GM18517 (cell line): ENCODE measurements around the gene XKR7.
"Not testable (repeated sequence)": the region's sequence is repeated elsewhere in the genome, so short reads cannot be mapped to it uniquely, and the experiment has no call there.

Source experiments
- ATAC-seq: cut with Tn5 transposase; IDR thresholded peaks from one replicate; pipeline ENCODE4 v1.9.1; 2021; ENCODE audit warnings: mild to moderate bottlenecking, moderate library complexity; ENCODE audit not compliant: unreplicated experiment

XKR7 gene

GRCh38 chr20:31967830-31968249 lies at the start of gene XKR7:
XKR7 (plus strand) TSS chr20:31968151; CDS start chr20:31968176, 25 bp downstream.
- ATAC-seq: no peak

- no peak for ATAC-seq
Observed at GRCh38 chr20:31918466-31919105, 49.4 kb upstream of the XKR7 start.

- no peak for ATAC-seq
Observed at GRCh38 chr20:31919410-31920155, 48.4 kb upstream of the XKR7 start.

GRCh38 chr20:31920275-31920855 lies 47.6 kb upstream of the XKR7 start:
- no peak for ATAC-seq

GRCh38 chr20:31921480-31921879 lies 46.5 kb upstream of the XKR7 start:
- not testable (repeated sequence) for ATAC-seq

GRCh38 chr20:31922181-31922580 lies 45.8 kb upstream of the XKR7 start:
- no peak for ATAC-seq

- ATAC-seq: no peak
Observed at GRCh38 chr20:31922588-31922987, 45.4 kb upstream of the XKR7 start.

GRCh38 chr20:31923388-31924331 lies 44.3 kb upstream of the XKR7 start:
- no peak for ATAC-seq

GRCh38 chr20:31924561-31924960 lies 43.4 kb upstream of the XKR7 start:
- ATAC-seq: no peak

- ATAC-seq: no peak
Observed at GRCh38 chr20:31925631-31926030, 42.3 kb upstream of the XKR7 start.

- ATAC-seq: no peak
Observed at GRCh38 chr20:31926493-31926892, 41.5 kb upstream of the XKR7 start.

GRCh38 chr20:31927627-31928159 lies 40.3 kb upstream of the XKR7 start:
- no peak for ATAC-seq

GRCh38 chr20:31929631-31930030 lies 38.3 kb upstream of the XKR7 start:
- not testable (repeated sequence) for ATAC-seq

- no peak for ATAC-seq
Observed at GRCh38 chr20:31930779-31931178, 37.2 kb upstream of the XKR7 start.

- no peak for ATAC-seq
Observed at GRCh38 chr20:31933698-31934097, 34.3 kb upstream of the XKR7 start.

GRCh38 chr20:31934491-31934890 lies 33.5 kb upstream of the XKR7 start:
- ATAC-seq: no peak

- no peak for ATAC-seq
Observed at GRCh38 chr20:31934968-31935764, 32.8 kb upstream of the XKR7 start.

- ATAC-seq: no peak
Observed at GRCh38 chr20:31936420-31936819, 31.5 kb upstream of the XKR7 start.

GRCh38 chr20:31937820-31938219 lies 30.1 kb upstream of the XKR7 start:
- ATAC-seq: no peak

GRCh38 chr20:31939661-31940060 lies 28.3 kb upstream of the XKR7 start:
- ATAC-seq: no peak
